ENCODE results near the gene FAU. TPM values are rescaled to one million over a fixed set of nuclear protein-coding genes. Genes with fewer than 3 reads are reported as not detected.

FAU gene
- total RNA-seq, 1 donor from 2014 or later, result 734 TPM

- TF ChIP-seq, protein P1, sequence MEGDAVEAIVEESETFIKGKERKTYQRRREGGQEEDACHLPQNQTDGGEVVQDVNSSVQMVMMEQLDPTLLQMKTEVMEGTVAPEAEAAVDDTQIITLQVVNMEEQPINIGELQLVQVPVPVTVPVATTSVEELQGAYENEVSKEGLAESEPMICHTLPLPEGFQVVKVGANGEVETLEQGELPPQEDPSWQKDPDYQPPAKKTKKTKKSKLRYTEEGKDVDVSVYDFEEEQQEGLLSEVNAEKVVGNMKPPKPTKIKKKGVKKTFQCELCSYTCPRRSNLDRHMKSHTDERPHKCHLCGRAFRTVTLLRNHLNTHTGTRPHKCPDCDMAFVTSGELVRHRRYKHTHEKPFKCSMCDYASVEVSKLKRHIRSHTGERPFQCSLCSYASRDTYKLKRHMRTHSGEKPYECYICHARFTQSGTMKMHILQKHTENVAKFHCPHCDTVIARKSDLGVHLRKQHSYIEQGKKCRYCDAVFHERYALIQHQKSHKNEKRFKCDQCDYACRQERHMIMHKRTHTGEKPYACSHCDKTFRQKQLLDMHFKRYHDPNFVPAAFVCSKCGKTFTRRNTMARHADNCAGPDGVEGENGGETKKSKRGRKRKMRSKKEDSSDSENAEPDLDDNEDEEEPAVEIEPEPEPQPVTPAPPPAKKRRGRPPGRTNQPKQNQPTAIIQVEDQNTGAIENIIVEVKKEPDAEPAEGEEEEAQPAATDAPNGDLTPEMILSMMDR (IDR thresholded peaks at IDR 0.05), result no peak
- Mint-ChIP-seq H3K9me3 (ENCODE audit: unreplicated experiment) (no peaks in the 10 kb centered on the region), H3K27me3 (ENCODE audit: unreplicated experiment) (no peaks in the 10 kb centered on the region), H3K36me3 (ENCODE audit: unreplicated experiment) (peaks cover 5% of the 10 kb centered on the region), H3K27ac (ENCODE audit: unreplicated experiment) (peak overlapping the region; percentile 97), H3K4me3 (ENCODE audit: unreplicated experiment) (peak overlapping the region; percentile 93), H3K4me1 (ENCODE audit: unreplicated experiment) (peaks cover 28% of the 10 kb centered on the region)
- DNase-seq (ENCODE audit: extremely low spot score, unreplicated experiment), result no peak
These were observed 38.6 kb downstream of the FAU start for GRCh38 chr11:65083134-65083833.

GRCh38 chr11:65078786-65079342 lies 43.1 kb downstream of the FAU start:
- TF ChIP-seq, protein P1 (IDR thresholded peaks at IDR 0.05), result no peak
- H3K4me1 Mint-ChIP-seq (ENCODE audit: unreplicated experiment), result peaks cover 12% of the 10 kb centered on the region
- H3K27me3 Mint-ChIP-seq (ENCODE audit: unreplicated experiment), result no peaks in the 10 kb centered on the region
- H3K9me3 Mint-ChIP-seq (ENCODE audit: unreplicated experiment), result no peaks in the 10 kb centered on the region
- H3K36me3 Mint-ChIP-seq (ENCODE audit: unreplicated experiment), result no peaks in the 10 kb centered on the region
- no peak overlapping the region for H3K4me3 Mint-ChIP-seq (ENCODE audit: unreplicated experiment)
- no peak for DNase-seq (ENCODE audit: extremely low spot score, unreplicated experiment)
- H3K27ac Mint-ChIP-seq (ENCODE audit: unreplicated experiment), result no peak overlapping the region

DNA sequence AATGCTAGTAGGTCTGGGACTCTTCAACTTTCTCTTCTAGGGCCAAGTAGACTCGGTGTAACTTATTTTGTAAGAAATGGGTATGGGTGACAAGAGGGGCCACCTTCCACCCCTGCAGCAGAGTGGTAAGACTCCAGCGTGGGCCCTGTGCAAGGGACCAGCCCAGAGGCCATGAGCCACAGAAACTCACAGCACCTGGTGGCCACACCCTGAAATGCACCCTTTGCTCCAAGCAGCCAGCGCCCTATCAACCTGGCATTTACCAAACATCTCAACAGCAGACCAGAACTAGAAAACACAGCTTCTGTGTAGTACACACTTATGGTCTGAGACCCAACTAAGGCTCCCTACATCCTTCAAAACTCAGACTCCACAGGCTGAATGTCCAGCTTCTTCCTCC lies 43.8 kb downstream of the FAU start:
- no peaks in the 10 kb centered on the region for H3K27me3 Mint-ChIP-seq (ENCODE audit: unreplicated experiment)
- no peaks in the 10 kb centered on the region for H3K36me3 Mint-ChIP-seq (ENCODE audit: unreplicated experiment)
- H3K4me3 Mint-ChIP-seq (ENCODE audit: unreplicated experiment), result no peak overlapping the region
- DNase-seq (ENCODE audit: extremely low spot score, unreplicated experiment), result no peak
- H3K27ac Mint-ChIP-seq (ENCODE audit: unreplicated experiment), result no peak overlapping the region
- peaks cover 7% of the 10 kb centered on the region for H3K4me1 Mint-ChIP-seq (ENCODE audit: unreplicated experiment)
- H3K9me3 Mint-ChIP-seq (ENCODE audit: unreplicated experiment), result no peaks in the 10 kb centered on the region
- TF ChIP-seq, protein P1 (IDR thresholded peaks at IDR 0.05), result peak; percentile 45

DNA sequence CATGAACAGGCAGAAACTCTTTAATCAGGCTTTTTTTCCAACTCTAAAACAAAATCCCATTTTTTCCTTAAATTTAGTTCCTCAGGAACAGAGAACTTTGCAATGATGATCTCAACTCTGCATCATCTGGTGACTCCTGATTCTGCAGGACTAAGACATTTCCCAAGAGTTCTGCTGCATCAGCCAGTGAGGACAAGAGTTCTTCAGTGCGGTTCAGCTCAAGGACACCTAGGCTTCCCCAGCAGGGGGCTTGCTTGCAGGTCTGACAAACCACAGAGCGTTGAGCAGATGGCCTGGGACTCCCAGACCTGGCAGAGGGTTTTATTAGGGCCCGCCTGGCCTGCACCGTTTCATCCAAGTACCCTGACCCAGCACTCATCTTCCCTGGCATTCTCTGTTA lies 44.5 kb downstream of the FAU start:
- Mint-ChIP-seq H3K27ac (ENCODE audit: unreplicated experiment) (no peak overlapping the region), H3K4me3 (ENCODE audit: unreplicated experiment) (no peak overlapping the region)

GRCh38 chr11:65072631-65072966 lies 49.3 kb downstream of the FAU start:
- DNase-seq (ENCODE audit: extremely low spot score, unreplicated experiment), result no peak
- Mint-ChIP-seq H3K27ac (ENCODE audit: unreplicated experiment) (no peak overlapping the region), H3K36me3 (ENCODE audit: unreplicated experiment) (no peaks in the 10 kb centered on the region), H3K27me3 (ENCODE audit: unreplicated experiment) (no peaks in the 10 kb centered on the region), H3K9me3 (ENCODE audit: unreplicated experiment) (no peaks in the 10 kb centered on the region), H3K4me1 (ENCODE audit: unreplicated experiment) (no peaks in the 10 kb centered on the region), H3K4me3 (ENCODE audit: unreplicated experiment) (no peak overlapping the region)
- TF ChIP-seq, protein P1 (IDR thresholded peaks at IDR 0.05), result no peak

More for the DNA sequence above, 44.5 kb downstream of the FAU start:
- TF ChIP-seq, protein P1 (IDR thresholded peaks at IDR 0.05), result no peak
- Mint-ChIP-seq H3K9me3 (ENCODE audit: unreplicated experiment) (no peaks in the 10 kb centered on the region), H3K36me3 (ENCODE audit: unreplicated experiment) (no peaks in the 10 kb centered on the region), H3K4me1 (ENCODE audit: unreplicated experiment) (no peaks in the 10 kb centered on the region), H3K27me3 (ENCODE audit: unreplicated experiment) (no peaks in the 10 kb centered on the region)
- DNase-seq (ENCODE audit: extremely low spot score, unreplicated experiment), result no peak

Measured in osteocyte (in vitro differentiated cells).